WTC11 (cell line): ENCODE results near the gene HOMEZ.
"Not testable (repeated sequence)": the region's sequence is repeated elsewhere in the genome, so short reads cannot be mapped to it uniquely, and the experiment has no call there.

Experiments used
- CTCF ChIP-seq: fragments of 200-600 bp; IDR thresholded peaks from 2 replicates; pipeline ENCODE4 v1.8.0; 2022; ENCODE audit warnings: antibody characterized with exemption
- USF2 ChIP-seq: sonication (generic); formaldehyde crosslinking; IDR thresholded peaks from 2 replicates; pipeline ENCODE4 v1.8.1; 2023; ENCODE audit warnings: mild to moderate bottlenecking, missing genetic modification reagents, moderate library complexity
- TF ChIP-seq, protein P1 (sequence below): sonication (generic); formaldehyde crosslinking; IDR thresholded peaks from 2 replicates; pipeline ENCODE4 v1.8.0; 2022; ENCODE audit warnings: mild to moderate bottlenecking, missing genetic modification reagents
- TF ChIP-seq, protein P2 (sequence below): sonication (generic); formaldehyde crosslinking; IDR thresholded peaks from 2 replicates; pipeline ENCODE4 v1.8.0; 2022; ENCODE audit warnings: mild to moderate bottlenecking, missing genetic modification reagents

DNA sequence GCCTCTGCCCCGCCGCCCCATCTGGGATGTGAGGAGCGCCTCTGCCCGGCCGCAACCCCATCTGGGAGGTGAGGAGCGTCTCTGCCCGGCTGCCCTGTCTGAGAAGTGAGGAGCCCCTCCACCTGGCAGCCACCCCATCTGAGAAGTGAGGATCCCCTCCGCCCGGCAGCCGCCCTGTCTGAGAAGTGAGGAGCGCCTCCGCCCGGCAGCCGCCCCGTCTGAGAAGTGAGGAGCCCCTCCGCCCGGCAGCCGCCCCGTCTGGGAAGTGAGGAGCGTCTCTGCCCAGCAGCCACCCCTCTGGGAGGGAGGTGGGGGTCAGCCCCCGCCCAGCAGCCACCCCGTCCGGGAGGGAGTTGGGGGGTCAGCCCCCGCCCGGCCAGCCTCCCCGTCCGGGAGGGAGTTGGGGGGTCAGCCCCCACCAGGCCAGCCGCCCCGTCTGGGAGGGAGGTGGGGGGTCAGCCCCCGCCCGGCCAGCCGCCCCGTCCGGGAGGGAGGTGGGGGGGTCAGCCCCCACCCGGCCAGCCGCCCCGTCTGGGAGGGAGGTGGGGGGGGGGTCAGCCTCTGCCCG, 53.6 kb downstream of the HOMEZ start:
- not testable (repeated sequence) for TF ChIP-seq USF2 (CRISPR knock-in tag); CTCF
- TF ChIP-seq, protein P1, sequence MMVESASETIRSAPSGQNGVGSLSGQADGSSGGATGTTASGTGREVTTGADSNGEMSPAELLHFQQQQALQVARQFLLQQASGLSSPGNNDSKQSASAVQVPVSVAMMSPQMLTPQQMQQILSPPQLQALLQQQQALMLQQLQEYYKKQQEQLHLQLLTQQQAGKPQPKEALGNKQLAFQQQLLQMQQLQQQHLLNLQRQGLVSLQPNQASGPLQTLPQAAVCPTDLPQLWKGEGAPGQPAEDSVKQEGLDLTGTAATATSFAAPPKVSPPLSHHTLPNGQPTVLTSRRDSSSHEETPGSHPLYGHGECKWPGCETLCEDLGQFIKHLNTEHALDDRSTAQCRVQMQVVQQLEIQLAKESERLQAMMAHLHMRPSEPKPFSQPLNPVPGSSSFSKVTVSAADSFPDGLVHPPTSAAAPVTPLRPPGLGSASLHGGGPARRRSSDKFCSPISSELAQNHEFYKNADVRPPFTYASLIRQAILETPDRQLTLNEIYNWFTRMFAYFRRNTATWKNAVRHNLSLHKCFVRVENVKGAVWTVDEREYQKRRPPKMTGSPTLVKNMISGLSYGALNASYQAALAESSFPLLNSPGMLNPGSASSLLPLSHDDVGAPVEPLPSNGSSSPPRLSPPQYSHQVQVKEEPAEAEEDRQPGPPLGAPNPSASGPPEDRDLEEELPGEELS (CRISPR knock-in tag) = not testable (repeated sequence)
- TF ChIP-seq, protein P2, sequence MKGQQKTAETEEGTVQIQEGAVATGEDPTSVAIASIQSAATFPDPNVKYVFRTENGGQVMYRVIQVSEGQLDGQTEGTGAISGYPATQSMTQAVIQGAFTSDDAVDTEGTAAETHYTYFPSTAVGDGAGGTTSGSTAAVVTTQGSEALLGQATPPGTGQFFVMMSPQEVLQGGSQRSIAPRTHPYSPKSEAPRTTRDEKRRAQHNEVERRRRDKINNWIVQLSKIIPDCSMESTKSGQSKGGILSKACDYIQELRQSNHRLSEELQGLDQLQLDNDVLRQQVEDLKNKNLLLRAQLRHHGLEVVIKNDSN = not testable (repeated sequence)
